ENCODE results near the gene IQSEC2.

Gene IQSEC2

DNA sequence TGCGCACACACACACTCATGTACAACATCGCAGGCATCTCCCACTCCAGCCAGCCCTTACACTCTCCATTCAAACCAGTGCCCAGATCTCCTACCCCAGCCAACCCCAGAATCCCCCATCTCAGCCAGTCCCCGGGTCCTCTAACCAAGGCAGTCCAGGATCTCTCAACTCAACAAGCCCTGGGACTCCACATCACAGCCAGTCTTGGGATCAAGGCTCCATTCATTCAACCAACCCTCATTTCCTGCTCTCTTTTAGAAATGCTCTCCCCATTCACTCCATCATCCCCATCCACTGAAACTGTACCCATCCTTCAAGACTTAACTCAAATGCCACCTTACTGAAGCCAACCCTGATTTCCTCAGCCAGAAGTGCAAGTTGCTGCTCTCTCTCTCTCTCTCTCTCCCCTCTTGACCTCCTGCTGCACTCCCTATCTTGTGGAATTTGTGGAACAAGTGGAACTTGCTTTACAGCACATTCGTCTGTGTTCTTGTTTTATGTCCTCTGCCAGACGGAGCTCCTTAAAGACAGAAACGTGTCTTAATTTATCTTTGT is 40.6 kb upstream of the IQSEC2 start:
- Histone ChIP-seq H3K9me3 (no peaks in the 10 kb centered on the region), H3K4me1 (ENCODE audit: control insufficient read depth in 1 of 2, insufficient read depth in 1 of 2, low read depth in 1 of 2, low read length in 1 of 2) (peaks cover 9 to 12% of the 10 kb centered on the region in 2 experiments), H3K36me3 (no peaks in the 10 kb centered on the region), H3K27ac (no peak overlapping the region), H3K27me3 (peaks cover 87% of the 10 kb centered on the region), H3K4me3 (ENCODE audit: low read depth in 1 of 2, low read length in 1 of 2) (no peak overlapping the region)
- TF ChIP-seq, protein P1, sequence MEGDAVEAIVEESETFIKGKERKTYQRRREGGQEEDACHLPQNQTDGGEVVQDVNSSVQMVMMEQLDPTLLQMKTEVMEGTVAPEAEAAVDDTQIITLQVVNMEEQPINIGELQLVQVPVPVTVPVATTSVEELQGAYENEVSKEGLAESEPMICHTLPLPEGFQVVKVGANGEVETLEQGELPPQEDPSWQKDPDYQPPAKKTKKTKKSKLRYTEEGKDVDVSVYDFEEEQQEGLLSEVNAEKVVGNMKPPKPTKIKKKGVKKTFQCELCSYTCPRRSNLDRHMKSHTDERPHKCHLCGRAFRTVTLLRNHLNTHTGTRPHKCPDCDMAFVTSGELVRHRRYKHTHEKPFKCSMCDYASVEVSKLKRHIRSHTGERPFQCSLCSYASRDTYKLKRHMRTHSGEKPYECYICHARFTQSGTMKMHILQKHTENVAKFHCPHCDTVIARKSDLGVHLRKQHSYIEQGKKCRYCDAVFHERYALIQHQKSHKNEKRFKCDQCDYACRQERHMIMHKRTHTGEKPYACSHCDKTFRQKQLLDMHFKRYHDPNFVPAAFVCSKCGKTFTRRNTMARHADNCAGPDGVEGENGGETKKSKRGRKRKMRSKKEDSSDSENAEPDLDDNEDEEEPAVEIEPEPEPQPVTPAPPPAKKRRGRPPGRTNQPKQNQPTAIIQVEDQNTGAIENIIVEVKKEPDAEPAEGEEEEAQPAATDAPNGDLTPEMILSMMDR (IDR thresholded peaks at IDR 0.05), result no peak

DNA sequence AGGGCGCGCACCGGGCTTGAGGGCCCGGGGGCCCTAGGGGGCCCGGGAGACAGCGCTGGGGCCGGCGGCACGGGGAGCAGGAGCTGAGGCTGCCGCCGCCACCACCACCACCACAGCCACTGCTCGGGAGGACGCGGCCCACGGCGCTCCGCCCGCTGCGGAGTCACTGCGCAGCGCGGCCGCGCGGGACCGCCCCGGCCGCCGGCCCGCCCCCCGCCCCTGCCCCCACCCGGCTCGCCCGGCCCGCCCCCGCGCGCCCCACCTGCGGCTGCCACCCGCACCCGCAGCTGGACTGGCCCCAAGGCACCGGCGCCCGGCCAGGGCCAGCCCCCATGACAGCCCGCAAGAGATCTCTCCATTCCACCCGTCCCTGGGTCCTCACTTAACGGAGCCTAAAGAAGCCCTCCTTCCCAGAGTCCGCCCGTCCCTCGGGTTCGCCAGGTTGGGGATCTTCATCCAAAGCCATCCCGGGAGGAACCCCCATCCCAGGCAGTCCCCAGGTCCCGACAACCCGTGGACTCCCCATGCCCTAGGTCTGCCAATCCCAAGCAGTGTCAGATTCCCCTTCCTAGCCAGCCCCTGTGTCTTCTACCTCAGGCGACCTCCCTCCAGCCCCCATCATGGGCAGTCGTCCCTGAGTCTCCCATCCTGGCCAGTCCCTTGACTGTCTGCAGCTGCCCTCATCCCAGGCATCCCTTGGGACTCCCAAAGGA is 40.0 kb upstream of the IQSEC2 start:
- Histone ChIP-seq H3K9me3 (no peaks in the 10 kb centered on the region), H3K4me3 (ENCODE audit: low read depth in 1 of 2, low read length in 1 of 2) (no peak overlapping the region), H3K27ac (no peak overlapping the region), H3K36me3 (no peaks in the 10 kb centered on the region), H3K27me3 (peaks cover 81% of the 10 kb centered on the region), H3K4me1 (ENCODE audit: control insufficient read depth in 1 of 2, insufficient read depth in 1 of 2, low read depth in 1 of 2, low read length in 1 of 2) (peaks cover 9 to 12% of the 10 kb centered on the region in 2 experiments)
- TF ChIP-seq, protein P1 (IDR thresholded peaks at IDR 0.05), result no peak

DNA sequence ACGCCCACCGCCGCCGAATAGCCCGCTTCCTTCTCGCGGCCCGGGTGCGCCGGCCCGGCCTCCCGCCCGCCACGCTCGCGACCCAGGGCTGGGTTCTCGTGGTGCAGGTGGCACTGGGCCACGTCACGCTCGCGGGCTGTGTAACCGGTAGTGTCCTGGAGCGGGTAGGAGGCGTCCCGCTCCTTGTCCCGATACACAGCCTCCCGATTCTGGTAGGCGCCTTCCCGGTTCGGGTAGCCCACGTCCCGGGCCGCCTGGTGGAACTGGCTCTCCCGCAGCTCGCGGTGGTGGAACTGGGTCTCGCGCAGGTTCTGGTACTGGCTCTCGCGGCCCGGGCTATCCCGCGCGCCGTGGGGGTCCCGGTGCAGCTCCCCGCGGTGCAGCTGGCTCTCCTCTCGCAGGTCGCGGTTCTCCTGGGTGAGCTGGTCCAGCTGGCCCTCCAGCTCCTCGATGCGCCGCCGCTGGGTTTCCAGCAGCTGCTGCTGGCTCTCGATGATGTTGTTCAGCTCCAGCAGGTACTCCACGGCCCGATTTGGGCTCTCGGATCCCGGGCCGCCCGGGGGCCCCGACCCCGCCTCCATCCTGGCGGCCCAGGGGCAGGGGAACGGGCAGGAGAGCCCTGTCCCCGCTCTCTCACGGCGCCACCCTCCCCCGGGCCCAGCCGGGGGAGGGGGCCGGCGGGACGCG is 39.3 kb upstream of the IQSEC2 start:
- H3K9me3 ChIP-seq, result no peaks in the 10 kb centered on the region
- H3K27ac ChIP-seq, result no peak overlapping the region
- peaks cover 9 to 12% of the 10 kb centered on the region in 2 experiments for H3K4me1 ChIP-seq (ENCODE audit: control insufficient read depth in 1 of 2, insufficient read depth in 1 of 2, low read depth in 1 of 2, low read length in 1 of 2)
- no peaks in the 10 kb centered on the region for H3K36me3 ChIP-seq
- peaks cover 74% of the 10 kb centered on the region for H3K27me3 ChIP-seq
- TF ChIP-seq, protein P1 (IDR thresholded peaks at IDR 0.05), result no peak
- H3K4me3 ChIP-seq (ENCODE audit: low read depth in 1 of 2, low read length in 1 of 2), result peak overlapping the region in 1 of 2 experiments; percentile 21

DNA sequence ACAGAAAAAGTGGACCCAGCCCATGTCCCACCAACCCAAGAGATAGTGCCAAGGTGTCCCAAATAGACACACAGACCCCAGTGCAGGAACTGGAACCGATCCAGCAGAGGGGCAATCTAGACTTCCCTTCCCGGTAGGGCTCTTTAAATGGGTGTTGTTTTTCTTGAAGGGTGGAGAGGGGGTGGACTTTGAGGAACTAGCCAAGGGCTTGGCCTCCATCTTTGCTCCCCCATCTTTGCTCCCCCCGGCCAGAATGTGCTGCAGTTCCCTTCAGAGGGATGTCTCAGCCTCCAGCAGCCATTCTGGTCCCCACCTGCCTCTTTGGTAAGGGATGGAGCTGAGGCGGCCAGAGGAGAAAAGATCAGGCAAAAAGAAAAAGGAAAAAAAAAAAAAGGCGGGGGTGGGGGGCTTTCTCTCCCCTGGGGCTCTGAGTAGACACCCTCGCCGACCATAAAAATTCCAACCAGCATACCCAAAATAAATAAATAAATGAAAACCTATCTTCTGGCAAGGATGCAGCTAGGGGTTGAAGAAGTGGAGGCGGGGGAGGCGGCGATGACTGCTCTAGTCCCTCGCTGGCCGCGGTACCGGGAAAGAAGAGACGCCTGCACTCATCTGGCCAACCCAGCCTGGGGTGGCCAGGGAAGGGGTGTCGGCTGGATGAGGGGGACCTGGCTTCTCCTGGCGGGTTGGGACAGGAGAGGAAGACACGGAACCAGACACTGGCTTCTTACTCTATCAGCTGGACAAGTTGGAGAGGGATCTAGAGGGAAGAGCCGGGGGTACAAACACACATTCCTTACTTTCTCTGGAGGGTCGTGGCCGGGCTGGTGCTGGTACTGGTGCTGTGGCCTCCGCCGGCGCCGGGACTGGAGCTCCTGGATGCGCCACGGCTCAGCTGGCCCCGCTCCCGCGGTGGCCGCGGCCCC is 38.5 kb upstream of the IQSEC2 start:
- Histone ChIP-seq H3K36me3 (no peaks in the 10 kb centered on the region), H3K4me1 (ENCODE audit: control insufficient read depth in 1 of 2, insufficient read depth in 1 of 2, low read depth in 1 of 2, low read length in 1 of 2) (peaks cover 9 to 12% of the 10 kb centered on the region in 2 experiments), H3K4me3 (ENCODE audit: low read depth in 1 of 2, low read length in 1 of 2) (peak overlapping the region in 1 of 2 experiments; percentile 21), H3K9me3 (no peaks in the 10 kb centered on the region), H3K27me3 (peaks cover 66% of the 10 kb centered on the region), H3K27ac (no peak overlapping the region)
- TF ChIP-seq, protein P1 (IDR thresholded peaks at IDR 0.05), result no peak

DNA sequence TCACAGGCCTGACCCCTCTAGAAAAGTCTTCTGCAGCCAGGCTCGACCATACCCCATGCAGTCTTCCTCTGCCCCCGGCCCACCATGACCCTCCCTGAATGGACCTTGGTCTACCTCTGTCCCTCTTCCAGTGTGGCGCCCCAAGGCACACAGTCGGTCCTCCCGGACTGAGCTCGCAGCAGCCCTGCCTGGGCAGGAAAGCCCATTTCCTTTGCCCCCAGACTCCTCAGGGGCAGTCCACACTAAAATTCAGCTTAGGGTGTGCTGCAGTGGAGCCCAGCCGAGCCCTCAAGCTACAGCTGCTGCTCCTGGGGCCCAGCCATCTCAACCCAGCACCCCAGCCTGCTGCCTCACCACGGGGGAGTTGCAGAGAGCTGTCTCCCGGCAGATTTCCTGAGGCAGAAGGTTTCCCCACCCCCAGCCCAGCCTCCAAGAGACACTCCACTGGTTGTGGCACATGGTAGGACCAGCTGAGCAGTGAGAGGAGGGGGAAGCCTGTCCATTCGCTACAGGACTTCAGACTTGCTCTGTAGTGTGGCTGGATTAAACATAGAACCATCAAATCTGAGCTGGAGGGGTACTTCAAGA is 37.5 kb upstream of the IQSEC2 start:
- Histone ChIP-seq H3K4me3 (ENCODE audit: low read depth in 1 of 2, low read length in 1 of 2) (no peak overlapping the region), H3K36me3 (no peaks in the 10 kb centered on the region), H3K27ac (no peak overlapping the region), H3K27me3 (peaks cover 55% of the 10 kb centered on the region), H3K9me3 (no peaks in the 10 kb centered on the region), H3K4me1 (ENCODE audit: control insufficient read depth in 1 of 2, insufficient read depth in 1 of 2, low read depth in 1 of 2, low read length in 1 of 2) (peaks cover 11 to 15% of the 10 kb centered on the region in 2 experiments)
- TF ChIP-seq, protein P1 (IDR thresholded peaks at IDR 0.05), result no peak

All from neutrophil (primary cell).